OCI-LY3 (cell line): ENCODE measurements around the gene BCL11A.

Source experiments
- H2AFZ ChIP-seq: fragments of 200-600, 300-600 bp; shearing (Covaris generic); 2 replicates; pipeline ENCODE4 v1.6.0; 2014; ENCODE audit warnings: antibody characterized with exemption, low read depth, low read length
- H3K27ac ChIP-seq: fragments of 200-600, 300-600 bp; sonication (generic); 2 replicates; pipeline ENCODE4 v1.5.1; 2014; ENCODE audit warnings: mild to moderate bottlenecking, low read length, moderate library complexity, mixed read lengths
- H3K27me3 ChIP-seq: fragments of 200-600, 300-600 bp; sonication (generic); 2 replicates; pipeline ENCODE4 v1.6.1; 2014; ENCODE audit warnings: low read depth, low read length, mixed read lengths
- H3K36me3 ChIP-seq: fragments of 200-600, 300-600 bp; sonication (generic); replicated peaks from 2 replicates; pipeline ENCODE3; 2014; ENCODE audit warnings: low read depth, low read length, mixed read lengths
- H3K4me1 ChIP-seq: fragments of 300-600, 200-600 bp; sonication (generic); 2 replicates; pipeline ENCODE4 v1.6.1; 2014; ENCODE audit warnings: low read length, mixed read lengths
- H3K4me2 ChIP-seq: fragments of 200-600, 300-600 bp; sonication (generic); 2 replicates; pipeline ENCODE4 v1.6.1; 2014; ENCODE audit warnings: low read length, mixed read lengths
- H3K4me3 ChIP-seq: fragments of 300-600, 200-600 bp; sonication (generic); 2 replicates; pipeline ENCODE4 v1.5.1; 2014; ENCODE audit warnings: antibody characterized with exemption, mild to moderate bottlenecking, low read length, moderate library complexity
- H3K79me2 ChIP-seq: fragments of 300-600, 200-600 bp; shearing (Covaris generic); 2 replicates; pipeline ENCODE4 v1.6.1; 2014; ENCODE audit warnings: mild to moderate bottlenecking, low read length, mixed read lengths
- H3K9ac ChIP-seq: fragments of 300-600, 200-600 bp; shearing (Covaris generic); 2 replicates; pipeline ENCODE4 v1.6.0; 2014; ENCODE audit warnings: mild to moderate bottlenecking, low read length, moderate library complexity
- H3K9me3 ChIP-seq: fragments of 200-600, 300-600 bp; shearing (Covaris generic); 2 replicates; pipeline ENCODE4 v1.6.1; 2014; ENCODE audit warnings: low read length, mixed read lengths; ENCODE audit not compliant: insufficient read depth
- H4K20me1 ChIP-seq: fragments of 200-600, 300-600 bp; sonication (generic); 2 replicates; pipeline ENCODE4 v1.6.1; 2016; ENCODE audit warnings: low read length, mixed read lengths; ENCODE audit not compliant: insufficient read depth
- EZH2phosphoT487 ChIP-seq: fragments of 200-600 bp; shearing (Covaris generic); IDR thresholded peaks from 2 replicates; pipeline ENCODE4 v1.6.1; 2018; ENCODE audit warnings: antibody characterized with exemption, mixed run types, low read depth
- TF ChIP-seq, protein P1 (sequence below): fragments of 200-600, 300-600 bp; sonication (generic); IDR thresholded peaks from 2 replicates; pipeline ENCODE4 v1.5.1; 2014; ENCODE audit warnings: antibody characterized with exemption, low read length, low read depth

Gene BCL11A

GRCh38 chr2:60432035-60432601, 121.3 kb downstream of the BCL11A start:
- no peaks in the 10 kb centered on the region for H3K27me3 ChIP-seq
- H3K9me3 ChIP-seq: no peaks in the 10 kb centered on the region
- no peaks in the 10 kb centered on the region for H3K36me3 ChIP-seq
- H3K9ac ChIP-seq: no peak overlapping the region
- H2AFZ ChIP-seq: no peak overlapping the region
- no peaks in the 10 kb centered on the region for H4K20me1 ChIP-seq
- H3K4me3 ChIP-seq: no peak overlapping the region
- no peak overlapping the region for H3K27ac ChIP-seq
- H3K79me2 ChIP-seq: no peaks in the 10 kb centered on the region
- H3K4me1 ChIP-seq: peaks cover 37% of the 10 kb centered on the region
- TF ChIP-seq EZH2phosphoT487: no peak
- TF ChIP-seq, protein P1, sequence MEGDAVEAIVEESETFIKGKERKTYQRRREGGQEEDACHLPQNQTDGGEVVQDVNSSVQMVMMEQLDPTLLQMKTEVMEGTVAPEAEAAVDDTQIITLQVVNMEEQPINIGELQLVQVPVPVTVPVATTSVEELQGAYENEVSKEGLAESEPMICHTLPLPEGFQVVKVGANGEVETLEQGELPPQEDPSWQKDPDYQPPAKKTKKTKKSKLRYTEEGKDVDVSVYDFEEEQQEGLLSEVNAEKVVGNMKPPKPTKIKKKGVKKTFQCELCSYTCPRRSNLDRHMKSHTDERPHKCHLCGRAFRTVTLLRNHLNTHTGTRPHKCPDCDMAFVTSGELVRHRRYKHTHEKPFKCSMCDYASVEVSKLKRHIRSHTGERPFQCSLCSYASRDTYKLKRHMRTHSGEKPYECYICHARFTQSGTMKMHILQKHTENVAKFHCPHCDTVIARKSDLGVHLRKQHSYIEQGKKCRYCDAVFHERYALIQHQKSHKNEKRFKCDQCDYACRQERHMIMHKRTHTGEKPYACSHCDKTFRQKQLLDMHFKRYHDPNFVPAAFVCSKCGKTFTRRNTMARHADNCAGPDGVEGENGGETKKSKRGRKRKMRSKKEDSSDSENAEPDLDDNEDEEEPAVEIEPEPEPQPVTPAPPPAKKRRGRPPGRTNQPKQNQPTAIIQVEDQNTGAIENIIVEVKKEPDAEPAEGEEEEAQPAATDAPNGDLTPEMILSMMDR: no peak
- no peak overlapping the region for H3K4me2 ChIP-seq

GRCh38 chr2:60429681-60430080, 123.8 kb downstream of the BCL11A start:
- no peaks in the 10 kb centered on the region for H3K79me2 ChIP-seq
- TF ChIP-seq, protein P1: no peak
- H3K27me3 ChIP-seq: no peaks in the 10 kb centered on the region
- peak overlapping the region; percentile 25; the same call in 1 of the 2 replicates for H3K27ac ChIP-seq
- H3K4me1 ChIP-seq: peaks cover 29% of the 10 kb centered on the region
- no peak overlapping the region for H3K4me3 ChIP-seq
- H2AFZ ChIP-seq: no peak overlapping the region
- no peaks in the 10 kb centered on the region for H3K9me3 ChIP-seq
- peak overlapping the region; percentile 14; the same call in 1 of the 2 replicates for H3K4me2 ChIP-seq
- no peaks in the 10 kb centered on the region for H4K20me1 ChIP-seq
- no peak overlapping the region for H3K9ac ChIP-seq
- no peaks in the 10 kb centered on the region for H3K36me3 ChIP-seq

DNA sequence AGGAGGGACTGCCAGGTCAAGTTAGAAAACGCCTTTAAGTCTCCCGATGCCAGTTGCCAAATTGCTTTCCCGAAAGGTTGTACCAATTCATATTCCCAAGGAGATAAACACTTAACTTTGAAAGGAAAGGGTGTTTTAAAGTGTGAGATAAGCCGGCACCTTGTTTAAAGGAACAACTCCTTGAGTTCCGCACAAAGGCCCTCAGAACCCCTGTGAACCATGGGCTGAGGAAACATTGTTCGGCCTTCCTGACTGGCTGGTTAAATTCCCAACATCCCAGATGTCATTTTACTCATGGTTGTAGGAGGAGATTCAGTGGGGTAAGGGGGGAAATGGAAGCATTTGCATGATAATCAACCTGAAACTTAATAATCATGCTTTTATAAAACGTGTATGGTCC, 126.6 kb downstream of the BCL11A start:
- no peaks in the 10 kb centered on the region for H4K20me1 ChIP-seq
- TF ChIP-seq, protein P1: no peak
- TF ChIP-seq EZH2phosphoT487: no peak
- peaks cover 22% of the 10 kb centered on the region for H3K4me1 ChIP-seq
- no peak overlapping the region for H2AFZ ChIP-seq
- H3K9me3 ChIP-seq: no peaks in the 10 kb centered on the region
- H3K27ac ChIP-seq: no peak overlapping the region
- no peak overlapping the region for H3K9ac ChIP-seq
- H3K27me3 ChIP-seq: no peaks in the 10 kb centered on the region
- no peak overlapping the region for H3K4me3 ChIP-seq
- no peaks in the 10 kb centered on the region for H3K36me3 ChIP-seq
- H3K4me2 ChIP-seq: no peak overlapping the region
- no peaks in the 10 kb centered on the region for H3K79me2 ChIP-seq

GRCh38 chr2:60426341-60426740, 127.1 kb downstream of the BCL11A start:
- H2AFZ ChIP-seq: no peak overlapping the region
- H3K27ac ChIP-seq: no peak overlapping the region
- H3K4me2 ChIP-seq: no peak overlapping the region
- H3K4me1 ChIP-seq: peaks cover 22% of the 10 kb centered on the region
- H4K20me1 ChIP-seq: no peaks in the 10 kb centered on the region
- TF ChIP-seq, protein P1: no peak
- TF ChIP-seq EZH2phosphoT487: no peak
- no peak overlapping the region for H3K4me3 ChIP-seq
- no peaks in the 10 kb centered on the region for H3K9me3 ChIP-seq
- no peaks in the 10 kb centered on the region for H3K79me2 ChIP-seq
- H3K27me3 ChIP-seq: no peaks in the 10 kb centered on the region
- H3K36me3 ChIP-seq: no peaks in the 10 kb centered on the region
- H3K9ac ChIP-seq: no peak overlapping the region
